ENCODE measurements around the gene FAM169A.

GRCh38 chr5:74853256-74853655, 12.9 kb downstream of the FAM169A start:
- TF ChIP-seq, protein P1, sequence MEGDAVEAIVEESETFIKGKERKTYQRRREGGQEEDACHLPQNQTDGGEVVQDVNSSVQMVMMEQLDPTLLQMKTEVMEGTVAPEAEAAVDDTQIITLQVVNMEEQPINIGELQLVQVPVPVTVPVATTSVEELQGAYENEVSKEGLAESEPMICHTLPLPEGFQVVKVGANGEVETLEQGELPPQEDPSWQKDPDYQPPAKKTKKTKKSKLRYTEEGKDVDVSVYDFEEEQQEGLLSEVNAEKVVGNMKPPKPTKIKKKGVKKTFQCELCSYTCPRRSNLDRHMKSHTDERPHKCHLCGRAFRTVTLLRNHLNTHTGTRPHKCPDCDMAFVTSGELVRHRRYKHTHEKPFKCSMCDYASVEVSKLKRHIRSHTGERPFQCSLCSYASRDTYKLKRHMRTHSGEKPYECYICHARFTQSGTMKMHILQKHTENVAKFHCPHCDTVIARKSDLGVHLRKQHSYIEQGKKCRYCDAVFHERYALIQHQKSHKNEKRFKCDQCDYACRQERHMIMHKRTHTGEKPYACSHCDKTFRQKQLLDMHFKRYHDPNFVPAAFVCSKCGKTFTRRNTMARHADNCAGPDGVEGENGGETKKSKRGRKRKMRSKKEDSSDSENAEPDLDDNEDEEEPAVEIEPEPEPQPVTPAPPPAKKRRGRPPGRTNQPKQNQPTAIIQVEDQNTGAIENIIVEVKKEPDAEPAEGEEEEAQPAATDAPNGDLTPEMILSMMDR (IDR thresholded peaks at IDR 0.05), result no peak
- TF ChIP-seq POLR2A (IDR thresholded peaks at IDR 0.05), result no peak

All from suprapubic skin (tissue), 3 donors.